Fibroblast of villous mesenchyme (primary cell): ENCODE results near the gene SNX11. TPM values are rescaled to one million over a fixed set of nuclear protein-coding genes. Genes with fewer than 3 reads are reported as not detected.

ENCODE experiments used
- DNase-seq: peaks from one replicate; pipeline ENCODE4 v3.0.0-alpha.2; 2010; ENCODE audit warnings: low read depth
- H3K4me3 ChIP-seq: 2 replicates; pipeline ENCODE4 v1.5.1; 2011; ENCODE audit warnings: low read depth, mild to moderate bottlenecking, low read length
- small RNA-seq: library from RNA; depleted of rRNA; stranded (forward); fragments of <200 nt; gene quantifications from one replicate; pipeline ENCODE3, GENCODE V24; 2012
- total RNA-seq: library from RNA; depleted of rRNA; stranded (reverse); fragments of >200 nt; gene quantifications from 2 replicates; pipeline ENCODE4 v1.2.3, GENCODE V29; 2012
- TF ChIP-seq, protein P1 (sequence below): IDR thresholded peaks from 2 replicates; pipeline ENCODE4 v1.5.1; 2012; ENCODE audit warnings: low read depth, mild to moderate bottlenecking, low read length; ENCODE audit not compliant: insufficient read depth

Gene SNX11
- total RNA-seq, 1 donor, result 19.0 TPM

DNA sequence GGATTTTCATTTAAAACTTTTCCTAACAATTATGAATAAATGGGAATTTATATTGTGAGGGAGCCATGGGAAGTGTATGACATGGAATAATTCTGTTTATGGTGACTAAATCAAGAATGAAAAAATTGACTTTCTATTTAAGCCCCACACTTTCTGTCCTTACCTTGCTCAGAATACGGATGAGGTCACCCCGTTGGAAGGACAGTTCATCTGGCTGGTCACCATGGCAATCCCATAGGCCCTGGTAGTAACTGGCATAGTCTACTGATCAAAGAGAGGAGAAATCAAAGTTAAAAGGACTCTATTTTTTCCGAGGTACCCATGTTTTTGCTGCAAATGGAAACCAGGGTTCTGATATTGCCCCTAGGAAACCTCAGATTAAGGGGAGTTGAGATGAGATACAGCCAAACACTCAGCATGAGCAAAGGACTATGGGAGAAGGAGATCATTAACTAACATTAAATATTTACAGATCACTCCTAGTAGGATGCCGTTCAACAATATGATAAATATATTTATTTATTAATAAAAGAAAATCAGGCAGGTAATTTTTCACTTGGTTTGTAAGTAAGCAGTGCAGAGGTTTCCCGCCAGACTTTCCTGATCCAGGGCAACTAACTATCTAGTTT, 54.9 kb downstream of the SNX11 start:
- TF ChIP-seq, protein P1, sequence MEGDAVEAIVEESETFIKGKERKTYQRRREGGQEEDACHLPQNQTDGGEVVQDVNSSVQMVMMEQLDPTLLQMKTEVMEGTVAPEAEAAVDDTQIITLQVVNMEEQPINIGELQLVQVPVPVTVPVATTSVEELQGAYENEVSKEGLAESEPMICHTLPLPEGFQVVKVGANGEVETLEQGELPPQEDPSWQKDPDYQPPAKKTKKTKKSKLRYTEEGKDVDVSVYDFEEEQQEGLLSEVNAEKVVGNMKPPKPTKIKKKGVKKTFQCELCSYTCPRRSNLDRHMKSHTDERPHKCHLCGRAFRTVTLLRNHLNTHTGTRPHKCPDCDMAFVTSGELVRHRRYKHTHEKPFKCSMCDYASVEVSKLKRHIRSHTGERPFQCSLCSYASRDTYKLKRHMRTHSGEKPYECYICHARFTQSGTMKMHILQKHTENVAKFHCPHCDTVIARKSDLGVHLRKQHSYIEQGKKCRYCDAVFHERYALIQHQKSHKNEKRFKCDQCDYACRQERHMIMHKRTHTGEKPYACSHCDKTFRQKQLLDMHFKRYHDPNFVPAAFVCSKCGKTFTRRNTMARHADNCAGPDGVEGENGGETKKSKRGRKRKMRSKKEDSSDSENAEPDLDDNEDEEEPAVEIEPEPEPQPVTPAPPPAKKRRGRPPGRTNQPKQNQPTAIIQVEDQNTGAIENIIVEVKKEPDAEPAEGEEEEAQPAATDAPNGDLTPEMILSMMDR, result no peak
- no peak for DNase-seq

DNA sequence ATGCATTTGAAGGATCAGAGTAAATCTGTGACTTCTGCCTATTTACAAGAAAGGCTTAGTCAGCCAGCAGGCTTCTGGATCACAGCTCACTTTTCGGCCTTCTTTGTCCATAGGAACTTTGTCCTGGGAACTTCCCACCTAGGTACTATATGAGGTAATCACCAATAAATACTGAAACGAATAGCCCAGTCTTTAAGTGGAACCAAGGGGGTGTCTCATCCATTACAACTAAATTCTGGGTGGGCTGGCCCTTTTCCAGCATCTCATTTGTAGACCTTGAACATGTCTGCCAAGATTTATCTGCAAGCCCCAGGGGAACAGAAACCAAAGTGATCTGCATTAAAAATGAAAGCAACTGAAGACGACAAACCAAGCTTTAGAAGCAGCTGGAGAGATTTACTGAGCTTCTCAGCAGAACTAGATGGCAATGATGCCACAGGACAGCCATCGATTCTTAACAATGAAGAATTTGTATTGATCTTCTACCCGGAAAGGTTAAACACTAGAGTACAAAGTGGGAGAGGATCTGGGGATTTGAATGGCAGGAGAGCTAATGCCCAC, 55.5 kb downstream of the SNX11 start:
- no peak overlapping the region for H3K4me3 ChIP-seq
- TF ChIP-seq, protein P1, result no peak
- DNase-seq, result peak; percentile 7

More for the DNA sequence above, 54.9 kb downstream of the SNX11 start:
- no peak overlapping the region for H3K4me3 ChIP-seq

DNA sequence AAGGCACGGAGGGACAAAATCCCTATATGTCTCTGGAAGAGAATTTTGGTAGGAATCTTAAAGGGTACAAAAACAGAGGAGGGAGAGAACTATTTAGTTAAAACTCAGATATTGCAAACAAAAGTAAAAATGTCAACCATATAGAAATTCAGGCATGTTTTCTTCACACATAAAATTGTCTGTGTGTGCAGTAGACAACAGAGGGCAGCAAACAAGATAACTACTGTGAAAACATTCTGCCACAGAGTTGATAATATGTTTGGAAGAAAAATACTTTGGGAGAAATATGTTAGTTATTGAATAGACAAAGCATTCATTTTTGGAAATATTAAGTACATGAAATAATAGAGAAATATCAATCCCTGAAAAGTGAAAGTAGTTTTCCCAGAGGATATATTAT, 56.2 kb downstream of the SNX11 start:
- no peak overlapping the region for H3K4me3 ChIP-seq
- TF ChIP-seq, protein P1, result no peak
- DNase-seq, result no peak

DNA sequence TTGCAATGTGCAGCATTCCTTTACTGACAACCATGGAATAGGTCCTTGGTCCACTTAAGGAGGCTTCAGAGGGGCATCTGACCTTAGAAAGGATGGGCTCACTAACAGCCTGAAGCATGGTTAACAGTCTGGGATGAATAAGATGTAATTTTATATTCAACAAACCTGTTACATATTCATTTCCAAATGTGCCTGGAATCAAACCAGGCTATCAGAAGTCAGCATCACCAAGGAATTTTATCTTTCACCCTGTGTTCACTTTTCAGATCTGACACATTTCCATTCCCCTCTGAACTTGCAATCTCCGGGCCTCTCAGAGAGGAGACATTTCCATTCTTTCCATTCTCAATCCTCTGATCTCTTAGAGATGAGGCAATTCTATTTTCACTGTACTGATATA, 62.4 kb downstream of the SNX11 start:
- no peak for DNase-seq

More for the DNA sequence above, 62.4 kb downstream of the SNX11 start:
- TF ChIP-seq, protein P1, result no peak
- no peak overlapping the region for H3K4me3 ChIP-seq

Small RNA genes within 50 kb of the gene (small RNA-seq; reads per million reads assigned to genes)
- gene AC004477.2 (not detected), gene MIR1203 (not detected), gene RNU6-1201P (not detected)

Other genes with a start within 250 kb of the SNX11 start
- gene SP2, start 211.5 kb upstream of the SNX11 start, total RNA-seq, result 0.64 and 2.2 TPM in 2 replicates
- gene PNPO, start 166.2 kb upstream of the SNX11 start, total RNA-seq, result 20.0 and 49.2 TPM in 2 replicates
- not detected in 2 replicates for gene PRR15L, start 149.9 kb upstream of the SNX11 start, total RNA-seq
- 32.4 and 41.6 TPM in 2 replicates for gene CDK5RAP3, start 136.7 kb upstream of the SNX11 start, total RNA-seq
- 61.3 and 75.7 TPM in 2 replicates for gene COPZ2, start 70.0 kb upstream of the SNX11 start, total RNA-seq
- gene NFE2L1, start 59.4 kb upstream of the SNX11 start, total RNA-seq, result 110 and 132 TPM in 2 replicates
- gene CBX1, start 6.3 kb upstream of the SNX11 start, total RNA-seq, result 42.5 and 60.9 TPM in 2 replicates